Smooth muscle cell of the brain vasculature (primary cell): ENCODE measurements around the gene PACRG.

Experiments used
- DNase-seq: peaks from one replicate; pipeline ENCODE4 v3.0.0-alpha.2; 2012; ENCODE audit warnings: low read depth, low spot score

Gene PACRG

GRCh38 chr6:163198396-163198795, 470.6 kb downstream of the PACRG start:
- DNase-seq, result no peak

- DNase-seq, result no peak
Measured at GRCh38 chr6:163199371-163199770, 471.6 kb downstream of the PACRG start.

DNA sequence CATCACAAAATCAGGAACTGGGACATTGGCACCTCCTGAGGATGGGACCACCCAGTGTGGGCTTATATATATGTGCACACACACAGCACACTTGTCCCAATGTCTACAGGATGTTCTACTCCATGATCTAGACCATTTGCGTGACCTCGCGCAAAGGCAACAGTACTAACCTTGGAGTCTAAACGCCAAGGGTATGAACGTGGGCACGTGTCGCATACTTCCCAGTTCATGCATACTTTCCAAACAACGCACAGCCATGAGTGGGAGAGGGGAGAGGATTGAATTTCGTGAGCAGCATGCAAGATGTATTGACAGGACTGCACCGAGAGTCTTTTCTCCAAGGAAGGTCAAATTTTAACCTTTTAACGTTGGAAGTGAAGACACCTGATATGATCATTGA, 472.5 kb downstream of the PACRG start:
- DNase-seq, result no peak

GRCh38 chr6:163200694-163201093, 472.9 kb downstream of the PACRG start:
- DNase-seq, result no peak

DNA sequence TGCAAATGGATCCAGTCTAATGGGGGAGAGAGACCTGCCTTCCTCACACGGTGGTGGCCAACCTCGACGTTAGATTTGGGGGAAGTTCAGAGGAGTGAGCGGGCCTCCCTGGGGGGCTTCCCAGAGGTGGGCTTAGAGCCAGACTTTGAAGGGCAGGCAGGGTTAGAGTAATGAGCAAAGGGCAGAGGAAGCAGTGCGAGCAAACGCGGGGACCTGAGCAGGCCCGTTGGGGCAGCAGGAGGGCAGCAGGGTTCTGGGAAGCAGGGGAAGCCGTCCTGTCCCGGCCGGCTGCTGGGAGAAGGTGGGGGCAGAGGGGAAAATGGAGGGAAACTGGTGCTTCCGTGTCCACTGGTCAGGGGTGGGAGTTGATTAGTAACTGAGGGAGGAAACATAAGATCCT, 474.1 kb downstream of the PACRG start:
- no peak for DNase-seq

GRCh38 chr6:163206196-163206595, 478.4 kb downstream of the PACRG start:
- DNase-seq, result no peak

GRCh38 chr6:163207431-163208383, 479.9 kb downstream of the PACRG start:
- no peak for DNase-seq

- no peak for DNase-seq
Measured at GRCh38 chr6:163209005-163209404, 481.2 kb downstream of the PACRG start.

DNA sequence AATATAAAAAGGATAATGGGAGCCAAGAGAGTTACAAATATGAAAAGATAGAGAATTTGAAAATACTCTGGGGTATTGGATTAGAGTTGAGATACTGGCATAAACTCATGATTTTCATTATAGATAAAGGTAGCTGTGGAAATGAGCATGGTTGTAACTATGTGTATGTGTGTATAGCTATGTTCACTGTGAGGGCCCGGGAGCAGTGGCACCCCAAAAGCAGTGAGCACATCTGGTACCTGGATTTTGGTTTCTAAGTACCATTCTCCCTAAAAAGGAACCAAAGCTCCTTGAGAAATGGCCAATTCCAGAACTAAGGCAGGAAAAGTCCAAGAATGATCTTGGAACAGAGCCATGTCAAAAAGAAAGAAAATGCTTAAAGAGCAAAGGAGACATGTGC, 484.3 kb downstream of the PACRG start:
- no peak for DNase-seq

DNA sequence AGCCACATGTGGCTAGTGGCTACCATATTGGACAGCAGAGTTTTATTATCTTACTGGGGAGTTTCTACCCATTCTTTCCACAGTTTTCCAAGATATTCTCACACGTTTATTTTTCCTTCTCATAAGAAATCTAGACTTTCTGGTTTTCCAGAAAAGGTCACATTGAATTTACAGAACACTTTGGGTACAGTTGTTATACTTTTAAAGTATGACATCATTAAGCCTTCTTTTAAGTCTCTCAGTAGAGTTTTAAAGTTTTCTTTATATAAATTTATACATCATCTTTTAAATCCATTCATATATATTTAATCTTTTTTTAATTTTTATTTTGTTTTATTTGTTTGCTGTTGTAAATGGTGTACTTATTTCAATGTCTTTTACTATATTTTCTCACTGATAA, 486.5 kb downstream of the PACRG start:
- DNase-seq, result no peak

DNA sequence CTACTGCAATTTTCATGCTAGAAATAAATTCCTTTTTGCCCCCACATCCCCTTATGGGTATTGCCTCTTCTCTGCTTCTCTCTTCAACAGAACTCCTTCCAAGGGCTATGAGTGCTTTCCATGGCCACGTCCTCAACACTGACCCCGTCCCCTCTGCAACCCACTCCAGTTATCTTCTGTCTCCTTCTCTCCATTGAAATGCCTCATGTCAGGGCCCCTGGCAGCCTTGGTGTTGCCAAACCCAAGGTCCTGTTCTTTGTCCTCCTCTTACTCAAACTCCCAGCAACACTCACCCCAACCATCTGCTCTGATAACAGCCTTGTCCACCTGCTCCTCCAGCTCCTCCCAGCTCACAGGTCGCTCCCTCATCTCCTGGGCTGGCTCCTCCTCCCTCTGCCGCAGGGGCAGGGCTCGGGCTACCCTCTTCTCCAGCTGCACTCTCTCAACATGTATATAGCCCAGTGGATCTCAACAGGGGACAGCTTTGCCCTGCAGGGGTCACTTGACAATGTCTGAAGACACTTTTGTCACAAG, 490.7 kb downstream of the PACRG start:
- DNase-seq, result no peak

- DNase-seq, result no peak
Measured at GRCh38 chr6:163226181-163226835, 498.5 kb downstream of the PACRG start.

GRCh38 chr6:163226836-163227485, 499.2 kb downstream of the PACRG start:
- no peak for DNase-seq

GRCh38 chr6:163228041-163228440, 500.3 kb downstream of the PACRG start:
- DNase-seq, result no peak

DNA sequence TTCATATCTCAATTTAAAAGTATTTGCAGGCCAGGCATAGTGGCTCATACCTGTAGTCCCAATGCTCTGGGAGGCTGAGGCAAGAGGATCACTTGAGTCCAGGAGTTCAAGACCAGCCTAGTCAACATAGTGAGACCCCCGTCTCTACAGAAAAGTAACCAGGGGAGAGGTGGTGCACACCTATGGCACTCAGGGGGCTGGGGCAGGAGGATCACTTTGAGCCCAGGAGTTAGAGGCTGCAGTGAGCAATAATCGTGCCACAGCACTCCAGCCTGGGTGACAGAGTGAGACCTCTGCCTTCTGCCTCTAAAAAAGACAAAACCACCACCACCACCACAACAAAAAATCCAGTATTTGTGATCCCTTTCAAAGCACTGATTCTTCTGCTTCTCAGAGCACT, 501.3 kb downstream of the PACRG start:
- no peak for DNase-seq

- no peak for DNase-seq
Measured at GRCh38 chr6:163230901-163231300, 503.1 kb downstream of the PACRG start.

DNA sequence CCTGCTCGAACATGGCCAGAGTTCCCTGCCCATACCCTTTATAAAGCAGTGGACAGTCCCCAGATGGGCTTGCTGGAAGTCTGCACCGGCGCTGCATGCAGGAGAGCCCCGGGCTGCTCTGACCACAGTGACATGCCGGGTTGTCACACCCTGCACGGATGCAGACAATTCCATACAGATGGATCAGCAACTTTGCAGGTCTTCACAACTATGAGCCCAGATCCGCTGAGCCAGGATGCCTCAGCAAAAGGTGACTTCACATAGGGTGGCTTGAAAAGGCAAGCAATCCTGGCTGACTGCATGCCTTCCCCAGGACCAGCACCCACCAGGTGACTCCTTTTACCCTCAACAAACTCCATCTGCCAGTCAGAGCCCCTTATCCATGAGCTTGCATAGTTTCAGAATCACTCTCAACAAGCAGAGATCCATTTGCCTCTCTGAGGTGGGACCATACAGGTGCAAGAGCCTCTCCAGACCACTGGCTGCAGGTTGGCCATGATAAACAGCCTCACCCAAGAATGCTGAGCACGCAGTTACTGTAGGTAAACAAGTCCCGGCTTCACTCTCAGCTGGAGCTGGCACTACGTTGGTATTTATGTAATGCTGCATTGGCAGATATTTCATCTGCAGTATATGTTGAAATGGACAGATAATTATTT, 503.7 kb downstream of the PACRG start:
- DNase-seq, result no peak

GRCh38 chr6:163232015-163232523, 504.3 kb downstream of the PACRG start:
- no peak for DNase-seq

DNA sequence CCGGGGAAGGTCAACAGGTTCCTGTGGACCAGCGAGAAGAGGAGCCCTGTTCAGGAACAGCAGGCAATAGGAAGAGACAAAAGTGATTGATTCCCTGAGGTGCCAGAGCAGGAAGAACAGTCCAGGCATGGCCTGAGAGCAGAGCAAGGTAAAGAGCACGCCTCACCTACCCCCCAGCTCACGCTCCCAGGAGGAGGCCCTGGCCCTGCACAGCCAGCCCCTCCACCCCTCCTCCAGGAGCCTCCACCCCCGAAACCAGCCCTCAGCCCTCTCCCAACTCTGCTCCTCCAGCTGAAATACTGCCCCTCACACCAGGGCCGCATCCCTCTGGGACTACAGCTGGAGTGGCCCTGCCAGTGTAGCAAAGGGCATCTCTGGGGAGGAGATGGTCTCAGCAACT, 504.9 kb downstream of the PACRG start:
- no peak for DNase-seq

DNA sequence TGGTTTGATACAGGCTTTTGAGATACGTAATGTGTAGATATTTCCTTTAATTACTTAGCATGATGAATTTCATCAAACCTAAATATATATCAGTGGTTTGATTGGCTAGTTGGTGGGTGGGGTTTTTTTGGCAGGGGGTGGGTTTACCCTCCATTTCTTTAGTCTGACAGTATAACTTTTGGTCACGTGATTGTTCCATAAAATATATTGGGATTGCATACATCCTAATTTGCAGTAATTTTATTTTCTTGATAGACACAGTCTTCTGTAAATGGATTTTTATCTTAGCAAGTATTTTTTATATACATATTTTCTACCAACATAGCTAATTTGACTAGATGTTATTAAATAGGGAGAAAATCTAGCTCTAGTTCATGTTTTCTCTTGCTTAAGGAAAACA, 509.3 kb downstream of the PACRG start:
- DNase-seq, result no peak

- no peak for DNase-seq
Measured at GRCh38 chr6:163239572-163240340, 512.0 kb downstream of the PACRG start.
